Astrocyte (in vitro differentiated cells and primary cell): ENCODE data around the gene MAML2. TPM values are rescaled to one million over a fixed set of nuclear protein-coding genes. Genes with fewer than 3 reads are reported as not detected.

Experiments
- DNase-seq: peaks from one replicate; pipeline ENCODE4 v3.0.0-alpha.2; 2010; ENCODE audit warnings: low read depth
- FAIRE-seq: peaks from 2 replicates; lab custom pipeline; 2011; peaks lifted over from hg19 to GRCh38; lab: Jason Lieb, UNC
- H2AFZ ChIP-seq: 2 replicates; pipeline ENCODE4 v1.6.0; 2012; ENCODE audit warnings: low read depth, low read length, inconsistent platforms
- H3K27ac ChIP-seq: 2 replicates; pipeline ENCODE4 v1.5.1; 2011; ENCODE audit warnings: low read depth, low read length, inconsistent platforms
- H3K27me3 ChIP-seq: 2 replicates; pipeline ENCODE4 v1.6.0; 2011; ENCODE audit warnings: low read length, inconsistent platforms; ENCODE audit not compliant: insufficient read depth
- H3K36me3 ChIP-seq: 2 replicates; pipeline ENCODE4 v1.5.1; 2011; ENCODE audit warnings: low read length, inconsistent platforms; ENCODE audit not compliant: insufficient read depth
- H3K4me1 ChIP-seq: 2 replicates; pipeline ENCODE4 v1.5.1; 2011; ENCODE audit warnings: low read length, inconsistent platforms; ENCODE audit not compliant: insufficient read depth
- H3K4me2 ChIP-seq: 2 replicates; pipeline ENCODE4 v1.6.0; 2012; ENCODE audit warnings: low read length, inconsistent platforms
- H3K4me3 ChIP-seq: 2 replicates; pipeline ENCODE4 v1.5.1; 2011; ENCODE audit warnings: low read depth, mild to moderate bottlenecking, low read length, inconsistent platforms; ENCODE audit not compliant: insufficient read depth
- H3K79me2 ChIP-seq: 2 replicates; pipeline ENCODE4 v1.6.0; 2012; ENCODE audit warnings: mild to moderate bottlenecking, low read length, inconsistent platforms; ENCODE audit not compliant: insufficient read depth
- H3K9ac ChIP-seq: 2 replicates; pipeline ENCODE4 v1.6.0; 2012; ENCODE audit warnings: mild to moderate bottlenecking, low read length, inconsistent platforms
- H3K9me3 ChIP-seq: 2 replicates; pipeline ENCODE4 v1.5.1; 2012; ENCODE audit warnings: low read depth, mild to moderate bottlenecking, low read length, inconsistent platforms; ENCODE audit not compliant: insufficient read depth
- H4K20me1 ChIP-seq: 2 replicates; pipeline ENCODE4 v1.6.0; 2012; ENCODE audit warnings: low read length, inconsistent platforms; ENCODE audit not compliant: insufficient read depth
- H3K27ac Mint-ChIP-seq: one replicate; pipeline ENCODE4 v1.8.0; 2021; ENCODE audit warnings: mild to moderate bottlenecking, mixed read lengths; ENCODE audit not compliant: unreplicated experiment
- H3K27me3 Mint-ChIP-seq: one replicate; pipeline ENCODE4 v1.8.0; 2021; ENCODE audit warnings: low read depth, mixed read lengths; ENCODE audit not compliant: unreplicated experiment
- H3K36me3 Mint-ChIP-seq: one replicate; pipeline ENCODE4 v1.8.0; 2021; ENCODE audit warnings: low read depth, mixed read lengths; ENCODE audit not compliant: unreplicated experiment
- H3K4me1 Mint-ChIP-seq: one replicate; pipeline ENCODE4 v1.8.0; 2021; ENCODE audit warnings: low read depth, mixed read lengths; ENCODE audit not compliant: unreplicated experiment
- H3K4me3 Mint-ChIP-seq: one replicate; pipeline ENCODE4 v1.8.0; 2021; ENCODE audit warnings: mild to moderate bottlenecking, moderate library complexity, mixed read lengths; ENCODE audit not compliant: unreplicated experiment
- H3K9me3 Mint-ChIP-seq: one replicate; pipeline ENCODE4 v1.8.0; 2021; ENCODE audit warnings: mild to moderate bottlenecking, mixed read lengths; ENCODE audit not compliant: unreplicated experiment
- CTCF ChIP-seq: IDR thresholded peaks from 2 replicates; pipeline ENCODE4 v1.5.1; 2011; ENCODE audit warnings: low read depth, mild to moderate bottlenecking, inconsistent platforms, low read length, moderate library complexity; ENCODE audit not compliant: insufficient read depth
- EZH2 ChIP-seq: IDR thresholded peaks from 2 replicates; pipeline ENCODE4 v1.6.1; 2012; ENCODE audit warnings: mild to moderate bottlenecking, low read length, inconsistent platforms; ENCODE audit not compliant: insufficient read depth
- total RNA-seq: library from RNA; stranded (reverse); gene quantifications from 2 replicates; pipeline ENCODE4 v1.2.1, GENCODE V29; 2021

MAML2 gene
- total RNA-seq, 1 donor from 2014 or later = 27.4 TPM

DNA sequence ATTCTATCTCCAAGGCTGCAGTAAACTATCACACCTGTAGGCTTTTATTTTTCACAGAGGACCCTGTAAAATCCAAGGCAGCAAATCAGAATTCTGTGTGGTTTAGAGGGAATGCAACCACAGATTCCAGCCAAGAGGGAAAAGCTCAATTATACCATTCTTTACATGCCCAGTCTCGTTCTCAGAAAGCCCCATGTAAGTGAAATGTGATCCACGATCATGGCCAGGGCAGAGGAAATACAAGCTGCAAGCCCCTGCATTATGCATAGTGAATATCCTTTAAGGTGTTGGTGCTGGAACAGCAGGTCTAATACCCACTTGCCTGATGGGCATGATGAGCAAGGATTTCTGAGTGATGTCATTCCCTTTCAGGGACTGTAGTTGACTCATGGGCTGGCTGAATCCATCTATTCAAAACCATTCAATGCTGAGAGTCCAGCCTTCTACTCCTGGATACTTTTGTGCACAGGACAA is 220.4 kb downstream of the MAML2 start:
- FAIRE-seq (peak; percentile 26), DNase-seq (peak; percentile 72)
- H3K9me3 ChIP-seq = no peaks in the 10 kb centered on the region
- Mint-ChIP-seq H3K36me3 (peaks cover 5% of the 10 kb centered on the region), H3K9me3 (peaks cover 2% of the 10 kb centered on the region), H3K27ac (peak overlapping the region; percentile 70), H3K27me3 (no peaks in the 10 kb centered on the region), H3K4me1 (peaks cover 16% of the 10 kb centered on the region), H3K4me3 (no peak overlapping the region)
- no peak overlapping the region for H3K4me3 ChIP-seq
- no peak overlapping the region for H3K27ac ChIP-seq
- H3K79me2 ChIP-seq = peaks cover 29% of the 10 kb centered on the region
- no peak overlapping the region for H2AFZ ChIP-seq
- H4K20me1 ChIP-seq = peaks cover 14% of the 10 kb centered on the region
- no peaks in the 10 kb centered on the region for H3K36me3 ChIP-seq
- peaks cover 10% of the 10 kb centered on the region for H3K4me1 ChIP-seq
- no peak overlapping the region for H3K4me2 ChIP-seq
- no peak overlapping the region for H3K9ac ChIP-seq
- no peaks in the 10 kb centered on the region for H3K27me3 ChIP-seq
- TF ChIP-seq EZH2 (no peak), CTCF (no peak)

- H3K4me3 ChIP-seq = no peak overlapping the region
- peaks cover 21% of the 10 kb centered on the region for H3K79me2 ChIP-seq
- H3K4me1 Mint-ChIP-seq = peaks cover 27% of the 10 kb centered on the region
- no peaks in the 10 kb centered on the region for H3K27me3 ChIP-seq
- no peak for TF ChIP-seq CTCF
- TF ChIP-seq EZH2 = no peak
- no peak for FAIRE-seq
- H3K4me2 ChIP-seq = no peak overlapping the region
- H4K20me1 ChIP-seq = peaks cover 14% of the 10 kb centered on the region
- no peak overlapping the region for H3K9ac ChIP-seq
- no peak overlapping the region for H2AFZ ChIP-seq
- no peak overlapping the region for H3K27ac Mint-ChIP-seq
- H3K27ac ChIP-seq = no peak overlapping the region
- no peaks in the 10 kb centered on the region for H3K9me3 ChIP-seq
- H3K36me3 Mint-ChIP-seq = no peaks in the 10 kb centered on the region
- H3K9me3 Mint-ChIP-seq = peaks cover 2% of the 10 kb centered on the region
- no peaks in the 10 kb centered on the region for H3K36me3 ChIP-seq
- H3K4me3 Mint-ChIP-seq = no peak overlapping the region
- H3K27me3 Mint-ChIP-seq = no peaks in the 10 kb centered on the region
- DNase-seq = no peak
- H3K4me1 ChIP-seq = peaks cover 10% of the 10 kb centered on the region
These were observed 223.8 kb downstream of the MAML2 start for GRCh38 chr11:96119211-96119610.

DNA sequence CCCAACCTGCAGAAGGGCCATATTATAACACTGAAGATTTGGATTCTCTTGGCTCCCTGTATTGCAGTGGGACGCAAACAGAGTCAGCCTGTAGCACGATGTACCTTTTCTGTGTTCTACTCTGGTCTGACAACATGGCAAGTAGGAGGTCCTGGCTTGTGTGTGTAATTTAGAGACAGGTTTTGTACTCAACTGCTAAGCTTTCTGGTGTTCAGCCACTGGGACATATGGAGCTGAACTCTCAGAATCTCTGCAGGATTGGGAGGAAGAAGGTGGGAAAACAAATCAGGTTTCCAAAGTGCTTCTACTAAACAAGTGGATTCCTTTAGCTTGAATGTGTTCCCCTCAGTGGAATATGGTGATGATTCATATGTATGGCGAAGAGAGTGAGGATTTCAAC is 226.6 kb downstream of the MAML2 start:
- Mint-ChIP-seq H3K27me3 (no peaks in the 10 kb centered on the region), H3K4me1 (peaks cover 24% of the 10 kb centered on the region), H3K4me3 (no peak overlapping the region), H3K9me3 (peaks cover 2% of the 10 kb centered on the region), H3K36me3 (no peaks in the 10 kb centered on the region), H3K27ac (peak overlapping the region; percentile 43)
- Histone ChIP-seq H3K4me3 (no peak overlapping the region), H3K4me1 (peaks cover 12% of the 10 kb centered on the region), H2AFZ (no peak overlapping the region), H4K20me1 (no peaks in the 10 kb centered on the region), H3K27me3 (no peaks in the 10 kb centered on the region), H3K9me3 (no peaks in the 10 kb centered on the region), H3K36me3 (no peaks in the 10 kb centered on the region), H3K79me2 (peaks cover 21% of the 10 kb centered on the region), H3K27ac (no peak overlapping the region), H3K4me2 (no peak overlapping the region), H3K9ac (no peak overlapping the region)
- DNase-seq (no peak), FAIRE-seq (no peak)
- TF ChIP-seq EZH2 (no peak), CTCF (no peak)
